ENCODE measurements around the gene DLGAP4.

GRCh38 chr20:36573103-36573797, 267.1 kb downstream of the DLGAP4 start, which contains the start of gene TGIF2:
- no peak for TF ChIP-seq PKNOX1 (IDR thresholded peaks at IDR 0.05)
- TF ChIP-seq ELF4 (IDR thresholded peaks at IDR 0.05) = no peak; the same call in 1 of the 2 replicates
- TF ChIP-seq FOXM1 (IDR thresholded peaks at IDR 0.05; ENCODE audit: borderline replicate concordance) = no peak
- TF ChIP-seq SP1 (IDR thresholded peaks at IDR 0.05) = no peak
- TF ChIP-seq NFRKB (IDR thresholded peaks at IDR 0.05) = no peak
- TF ChIP-seq BHLHE40 (IDR thresholded peaks at IDR 0.05; ENCODE audit: borderline replicate concordance) = no peak
- TF ChIP-seq CTBP1 (IDR thresholded peaks at IDR 0.05; ENCODE audit: borderline replicate concordance) = no peak
- TF ChIP-seq FOXK2 (IDR thresholded peaks at IDR 0.05) = no peak
- no peak for TF ChIP-seq ZNF384 (IDR thresholded peaks at IDR 0.05)
- TF ChIP-seq SUZ12 (IDR thresholded peaks at IDR 0.05) = no peak
- TF ChIP-seq HDGF (IDR thresholded peaks at IDR 0.05; ENCODE audit: borderline replicate concordance) = no peak
- no peak for TF ChIP-seq FOXA1 (IDR thresholded peaks at IDR 0.05)
